GM19023 (cell line): ENCODE data around the gene GRIK2.

Experiments
- ATAC-seq: cut with Tn5 transposase; IDR thresholded peaks from one replicate; pipeline ENCODE4 v1.9.1; 2021; ENCODE audit warnings: mild to moderate bottlenecking, moderate library complexity; ENCODE audit not compliant: unreplicated experiment

GRIK2 gene

GRCh38 chr6:101703311-101703710 lies 309.8 kb downstream of the GRIK2 start:
- ATAC-seq = no peak

GRCh38 chr6:101705866-101706265 lies 312.4 kb downstream of the GRIK2 start:
- ATAC-seq = no peak

GRCh38 chr6:101706576-101706975 lies 313.1 kb downstream of the GRIK2 start:
- no peak for ATAC-seq

- ATAC-seq = no peak
Observed at GRCh38 chr6:101711518-101711917, 318.0 kb downstream of the GRIK2 start.

GRCh38 chr6:101716387-101716786 lies 322.9 kb downstream of the GRIK2 start:
- no peak for ATAC-seq

GRCh38 chr6:101716810-101717209 lies 323.3 kb downstream of the GRIK2 start:
- ATAC-seq = no peak

GRCh38 chr6:101719521-101719920 lies 326.0 kb downstream of the GRIK2 start:
- ATAC-seq = no peak

GRCh38 chr6:101722471-101722870 lies 329.0 kb downstream of the GRIK2 start:
- no peak for ATAC-seq

- no peak for ATAC-seq
Observed at GRCh38 chr6:101722991-101723579, 329.6 kb downstream of the GRIK2 start.

- ATAC-seq = no peak
Observed at GRCh38 chr6:101728388-101728787, 334.9 kb downstream of the GRIK2 start.

- no peak for ATAC-seq
Observed at GRCh38 chr6:101728956-101729355, 335.4 kb downstream of the GRIK2 start.

- ATAC-seq = no peak
Observed at GRCh38 chr6:101730954-101731353, 337.4 kb downstream of the GRIK2 start.

- ATAC-seq = no peak
Observed at GRCh38 chr6:101733899-101734298, 340.4 kb downstream of the GRIK2 start.

GRCh38 chr6:101738481-101738880 lies 345.0 kb downstream of the GRIK2 start:
- ATAC-seq = no peak

GRCh38 chr6:101740631-101741030 lies 347.1 kb downstream of the GRIK2 start:
- no peak for ATAC-seq

GRCh38 chr6:101741474-101742171 lies 348.1 kb downstream of the GRIK2 start:
- ATAC-seq = no peak

GRCh38 chr6:101747160-101747559 lies 353.7 kb downstream of the GRIK2 start:
- no peak for ATAC-seq

GRCh38 chr6:101747716-101748115 lies 354.2 kb downstream of the GRIK2 start:
- ATAC-seq = no peak

- no peak for ATAC-seq
Observed at GRCh38 chr6:101755931-101756330, 362.4 kb downstream of the GRIK2 start.

GRCh38 chr6:101758368-101758767 lies 364.9 kb downstream of the GRIK2 start:
- no peak for ATAC-seq

- ATAC-seq = no peak
Observed at GRCh38 chr6:101760843-101761621, 367.5 kb downstream of the GRIK2 start.

GRCh38 chr6:101762851-101763250 lies 369.3 kb downstream of the GRIK2 start:
- ATAC-seq = no peak
